Osteoblast (primary cell): Measurements from ENCODE around the gene PPP2R3A. TPM values are rescaled to one million over a fixed set of nuclear protein-coding genes. Genes with fewer than 3 reads are reported as not detected.
A peak's percentile ranks its signal among the peaks of the same experiment; 100 is the strongest.
"Not testable (repeated sequence)": the region's sequence is repeated elsewhere in the genome, so short reads cannot be mapped to it uniquely, and the experiment has no call there.

Experiments
- DNase-seq: peaks from one replicate; pipeline ENCODE4 v3.0.0; 2011; ENCODE audit warnings: low spot score, mixed read lengths; ENCODE audit not compliant: insufficient read length; ENCODE audit errors: missing footprints
- H2AFZ ChIP-seq: 2 replicates; pipeline ENCODE4 v1.6.0; 2011; ENCODE audit warnings: mild to moderate bottlenecking, low read length
- H3K27ac ChIP-seq: 2 replicates; pipeline ENCODE4 v1.5.1; 2011; ENCODE audit warnings: mild to moderate bottlenecking, low read depth, low read length, moderate library complexity
- H3K27me3 ChIP-seq: 2 replicates; pipeline ENCODE4 v1.6.0; 2012; ENCODE audit warnings: mild to moderate bottlenecking, control low read depth, inconsistent platforms, low read length, moderate library complexity; ENCODE audit not compliant: insufficient read depth
- H3K36me3 ChIP-seq: 2 replicates; pipeline ENCODE4 v1.5.1; 2011; ENCODE audit warnings: mild to moderate bottlenecking, low read length, control low read depth, moderate library complexity; ENCODE audit not compliant: insufficient read depth
- H3K4me1 ChIP-seq: 2 replicates; pipeline ENCODE4 v1.5.1; 2011; ENCODE audit warnings: mild to moderate bottlenecking, low read length, control low read depth, moderate library complexity; ENCODE audit not compliant: insufficient read depth
- H3K4me2 ChIP-seq: 2 replicates; pipeline ENCODE4 v1.6.0; 2011; ENCODE audit warnings: mild to moderate bottlenecking, low read length; ENCODE audit not compliant: insufficient read depth
- H3K4me3 ChIP-seq: fragments of 200-600 bp; sonication (generic); 3 replicates; pipeline ENCODE4 v1.5.1; 2012; ENCODE audit warnings: mild to moderate bottlenecking, low read length, inconsistent platforms; ENCODE audit not compliant: insufficient read depth
- H3K79me2 ChIP-seq: 2 replicates; pipeline ENCODE4 v1.6.0; 2012; ENCODE audit warnings: mild to moderate bottlenecking, low read length, control low read depth, inconsistent platforms; ENCODE audit not compliant: insufficient read depth
- H3K9me3 ChIP-seq: 2 replicates; pipeline ENCODE4 v1.5.1; 2011; ENCODE audit warnings: low read depth, low read length, control low read depth
- H4K20me1 ChIP-seq: 2 replicates; pipeline ENCODE4 v1.6.0; 2012; ENCODE audit warnings: mild to moderate bottlenecking, low read length, control low read depth; ENCODE audit not compliant: insufficient read depth
- total RNA-seq: library from RNA; depleted of rRNA; stranded (reverse); fragments of >200 nt; gene quantifications from 2 replicates; pipeline ENCODE4 v1.2.3, GENCODE V29; 2012
- TF ChIP-seq, protein P1 (sequence below): IDR thresholded peaks from 2 replicates; pipeline ENCODE4 v1.5.1; 2011; ENCODE audit warnings: mild to moderate bottlenecking, low read depth, low read length, moderate library complexity; ENCODE audit errors: extremely low read depth

Gene PPP2R3A
- total RNA-seq, 1 donor = 23.9 TPM

DNA sequence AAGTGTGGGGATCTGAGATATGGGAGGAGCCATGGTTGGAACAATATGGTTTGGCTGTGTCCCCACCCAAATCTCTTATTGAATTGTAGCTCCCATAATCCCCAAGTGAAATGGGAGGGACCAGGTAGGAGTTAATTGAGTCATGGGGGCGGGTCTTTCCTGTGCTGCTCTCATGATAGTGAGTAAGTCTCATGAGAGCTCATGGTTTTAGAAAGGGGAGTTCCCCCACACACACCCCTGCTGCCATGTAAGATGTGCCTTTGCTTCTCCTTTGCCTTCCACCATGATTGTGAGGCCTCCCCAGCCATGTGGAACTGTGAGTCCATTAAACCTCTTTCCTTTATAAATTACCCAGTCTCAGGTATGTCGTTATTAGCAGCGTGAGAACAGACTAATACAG is 119.5 kb downstream of the PPP2R3A start:
- DNase-seq, H3K9me3 ChIP-seq, H2AFZ ChIP-seq, H3K79me2 ChIP-seq, H3K27ac ChIP-seq, H4K20me1 ChIP-seq, H3K4me1 ChIP-seq, H3K4me2 ChIP-seq, H3K27me3 ChIP-seq, H3K4me3 ChIP-seq: not testable (repeated sequence)
- H3K36me3 ChIP-seq = peaks cover 19% of the 10 kb centered on the region

DNA sequence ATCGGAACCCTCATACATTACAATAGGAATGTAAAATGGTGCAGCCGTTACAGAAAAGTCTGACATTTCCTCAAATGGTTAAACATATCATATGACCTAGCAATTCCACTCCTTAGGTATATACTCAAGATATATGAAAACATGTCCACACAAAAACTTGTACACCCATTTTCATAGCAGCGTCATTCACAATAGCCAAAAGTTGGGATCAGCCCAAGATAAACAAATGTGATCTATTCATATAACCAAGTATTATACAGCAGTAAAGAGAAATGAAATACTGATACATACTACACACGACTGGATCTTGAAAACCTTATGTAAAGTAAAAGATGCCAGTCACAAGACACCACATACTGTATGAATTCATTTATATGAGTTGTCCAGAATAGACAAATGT is 128.2 kb downstream of the PPP2R3A start:
- Histone ChIP-seq H3K27me3 (no peaks in the 10 kb centered on the region), H3K4me3 (no peak overlapping the region), H3K4me2 (no peak overlapping the region), H3K79me2 (peaks cover 1% of the 10 kb centered on the region), H3K36me3 (peaks cover 15% of the 10 kb centered on the region), H3K27ac (no peak overlapping the region), H4K20me1 (no peaks in the 10 kb centered on the region), H3K9me3 (no peaks in the 10 kb centered on the region), H2AFZ (no peak overlapping the region), H3K4me1 (no peaks in the 10 kb centered on the region)
- no peak for DNase-seq
- TF ChIP-seq, protein P1, sequence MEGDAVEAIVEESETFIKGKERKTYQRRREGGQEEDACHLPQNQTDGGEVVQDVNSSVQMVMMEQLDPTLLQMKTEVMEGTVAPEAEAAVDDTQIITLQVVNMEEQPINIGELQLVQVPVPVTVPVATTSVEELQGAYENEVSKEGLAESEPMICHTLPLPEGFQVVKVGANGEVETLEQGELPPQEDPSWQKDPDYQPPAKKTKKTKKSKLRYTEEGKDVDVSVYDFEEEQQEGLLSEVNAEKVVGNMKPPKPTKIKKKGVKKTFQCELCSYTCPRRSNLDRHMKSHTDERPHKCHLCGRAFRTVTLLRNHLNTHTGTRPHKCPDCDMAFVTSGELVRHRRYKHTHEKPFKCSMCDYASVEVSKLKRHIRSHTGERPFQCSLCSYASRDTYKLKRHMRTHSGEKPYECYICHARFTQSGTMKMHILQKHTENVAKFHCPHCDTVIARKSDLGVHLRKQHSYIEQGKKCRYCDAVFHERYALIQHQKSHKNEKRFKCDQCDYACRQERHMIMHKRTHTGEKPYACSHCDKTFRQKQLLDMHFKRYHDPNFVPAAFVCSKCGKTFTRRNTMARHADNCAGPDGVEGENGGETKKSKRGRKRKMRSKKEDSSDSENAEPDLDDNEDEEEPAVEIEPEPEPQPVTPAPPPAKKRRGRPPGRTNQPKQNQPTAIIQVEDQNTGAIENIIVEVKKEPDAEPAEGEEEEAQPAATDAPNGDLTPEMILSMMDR = no peak

DNA sequence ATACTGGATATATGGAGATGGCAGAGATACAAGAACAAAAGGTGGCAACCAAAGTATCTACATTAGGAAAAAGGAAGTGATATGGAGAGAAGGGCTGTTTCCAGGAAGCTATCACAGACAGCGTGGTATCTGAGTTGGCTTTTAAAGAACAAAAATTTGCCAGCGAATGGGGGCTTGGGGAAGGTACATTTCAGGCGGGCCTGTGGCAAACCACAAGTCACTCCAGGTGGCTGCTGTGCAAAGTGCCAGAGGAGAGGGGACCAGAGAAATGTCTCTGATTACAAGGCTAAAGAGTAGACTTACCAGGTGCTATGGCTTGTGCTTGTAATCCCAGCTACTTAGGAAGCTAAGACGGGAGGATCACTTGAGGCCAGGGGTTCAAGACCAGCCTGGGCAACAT is 139.5 kb downstream of the PPP2R3A start:
- Histone ChIP-seq H3K36me3 (peaks cover 6% of the 10 kb centered on the region), H3K27me3 (no peaks in the 10 kb centered on the region), H3K79me2 (no peaks in the 10 kb centered on the region), H3K4me3 (no peak overlapping the region), H3K4me1 (no peaks in the 10 kb centered on the region), H3K27ac (no peak overlapping the region), H4K20me1 (no peaks in the 10 kb centered on the region), H2AFZ (no peak overlapping the region), H3K4me2 (no peak overlapping the region), H3K9me3 (no peaks in the 10 kb centered on the region)
- TF ChIP-seq, protein P1 = no peak
- no peak for DNase-seq

DNA sequence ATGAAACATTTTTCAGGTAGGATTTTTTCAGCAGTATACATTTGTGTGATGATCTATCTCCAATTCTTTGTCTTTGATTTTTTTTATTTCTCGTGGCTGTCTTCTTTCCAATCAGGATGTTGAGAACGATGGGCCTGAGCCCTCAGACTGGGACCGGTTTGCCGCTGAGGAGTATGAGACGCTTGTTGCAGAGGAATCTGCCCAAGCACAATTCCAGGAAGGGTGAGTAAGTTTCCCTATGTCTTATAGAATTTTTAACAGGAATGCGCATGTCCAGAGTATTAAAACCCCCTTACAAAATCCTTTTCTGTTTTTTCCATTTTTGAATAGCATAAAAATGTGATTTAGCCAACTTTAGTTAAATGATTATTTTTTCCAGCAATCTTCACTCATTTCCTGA is 140.6 kb downstream of the PPP2R3A start:
- Histone ChIP-seq H3K27ac (no peak overlapping the region), H3K79me2 (no peaks in the 10 kb centered on the region), H3K4me1 (no peaks in the 10 kb centered on the region), H2AFZ (no peak overlapping the region), H3K9me3 (no peaks in the 10 kb centered on the region), H3K4me2 (no peak overlapping the region), H3K36me3 (peaks cover 6% of the 10 kb centered on the region), H3K27me3 (no peaks in the 10 kb centered on the region), H4K20me1 (no peaks in the 10 kb centered on the region), H3K4me3 (no peak overlapping the region)
- peak; percentile 6 for DNase-seq
- TF ChIP-seq, protein P1 = no peak
